Upper lobe of left lung (tissue), 4 donors: Measurements from ENCODE around the gene ZNF680.

Experiments used
- POLR2A ChIP-seq, 4 donors: fragments of 450-650 bp; IDR thresholded peaks; one replicate each; pipeline ENCODE4 v1.5.1; 2016 to 2017; ENCODE audit warnings: antibody characterized with exemption in 4 of 4, mild to moderate bottlenecking in 2 of 4
- POLR2AphosphoS5 ChIP-seq, 2 donors: sonication (generic); formaldehyde crosslinking; IDR thresholded peaks; one replicate each; pipeline ENCODE4 v1.5.1; 2017; ENCODE audit warnings: antibody characterized with exemption in 2 of 2
- TF ChIP-seq, protein P1 (sequence below), 6 experiments: fragments of 450-650 bp in 4 of 6; fragments of 200-600 bp in 2 of 6; sonication (generic) in 2 of 6; IDR thresholded peaks; one replicate each; pipeline ENCODE4 v1.5.1; 2016 to 2019; ENCODE audit warnings: antibody characterized with exemption in 6 of 6

DNA sequence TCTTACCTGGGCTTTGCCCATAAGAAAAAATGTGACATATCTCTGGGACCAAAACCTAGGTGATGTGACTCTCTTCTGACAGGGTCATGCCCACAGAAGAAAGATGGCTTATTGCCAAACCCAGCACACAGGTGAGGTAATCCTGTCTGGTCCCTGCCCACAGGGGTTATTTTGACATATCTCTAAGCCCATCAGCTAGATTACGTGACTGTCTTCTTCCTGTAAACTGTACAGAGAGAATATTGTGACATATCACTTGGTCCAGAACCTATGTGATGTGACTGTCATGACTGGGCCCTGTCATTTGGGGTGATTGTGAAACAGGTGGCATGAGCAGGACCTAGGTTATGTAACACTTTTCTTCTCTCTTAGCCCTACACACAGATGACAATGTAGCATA lies 48.8 kb upstream of the ZNF680 start:
- TF ChIP-seq, protein P1, sequence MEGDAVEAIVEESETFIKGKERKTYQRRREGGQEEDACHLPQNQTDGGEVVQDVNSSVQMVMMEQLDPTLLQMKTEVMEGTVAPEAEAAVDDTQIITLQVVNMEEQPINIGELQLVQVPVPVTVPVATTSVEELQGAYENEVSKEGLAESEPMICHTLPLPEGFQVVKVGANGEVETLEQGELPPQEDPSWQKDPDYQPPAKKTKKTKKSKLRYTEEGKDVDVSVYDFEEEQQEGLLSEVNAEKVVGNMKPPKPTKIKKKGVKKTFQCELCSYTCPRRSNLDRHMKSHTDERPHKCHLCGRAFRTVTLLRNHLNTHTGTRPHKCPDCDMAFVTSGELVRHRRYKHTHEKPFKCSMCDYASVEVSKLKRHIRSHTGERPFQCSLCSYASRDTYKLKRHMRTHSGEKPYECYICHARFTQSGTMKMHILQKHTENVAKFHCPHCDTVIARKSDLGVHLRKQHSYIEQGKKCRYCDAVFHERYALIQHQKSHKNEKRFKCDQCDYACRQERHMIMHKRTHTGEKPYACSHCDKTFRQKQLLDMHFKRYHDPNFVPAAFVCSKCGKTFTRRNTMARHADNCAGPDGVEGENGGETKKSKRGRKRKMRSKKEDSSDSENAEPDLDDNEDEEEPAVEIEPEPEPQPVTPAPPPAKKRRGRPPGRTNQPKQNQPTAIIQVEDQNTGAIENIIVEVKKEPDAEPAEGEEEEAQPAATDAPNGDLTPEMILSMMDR (IDR thresholded peaks at IDR 0.05): no peak
- TF ChIP-seq POLR2AphosphoS5 (IDR thresholded peaks at IDR 0.05) (no peak), POLR2A (IDR thresholded peaks at IDR 0.05) (no peak)
